Peyer's patch (tissue), 4 donors: ENCODE measurements around the gene GSTA5.

Experiments used
- CTCF ChIP-seq, 6 experiments: fragments of 450-650 bp in 4 of 6; fragments of 200-600 bp in 2 of 6; sonication (generic) in 1 of 6; IDR thresholded peaks; one replicate each; pipeline ENCODE4 v1.5.1; 2017 to 2019; ENCODE audit warnings: antibody characterized with exemption in 6 of 6, mild to moderate bottlenecking in 3 of 6, moderate library complexity in 1 of 6
- POLR2A ChIP-seq, 2 donors: fragments of 450-650 bp; IDR thresholded peaks; one replicate each; pipeline ENCODE4 v1.5.1; 2017; ENCODE audit warnings: antibody characterized with exemption in 2 of 2, mild to moderate bottlenecking in 2 of 2, moderate library complexity in 2 of 2

DNA sequence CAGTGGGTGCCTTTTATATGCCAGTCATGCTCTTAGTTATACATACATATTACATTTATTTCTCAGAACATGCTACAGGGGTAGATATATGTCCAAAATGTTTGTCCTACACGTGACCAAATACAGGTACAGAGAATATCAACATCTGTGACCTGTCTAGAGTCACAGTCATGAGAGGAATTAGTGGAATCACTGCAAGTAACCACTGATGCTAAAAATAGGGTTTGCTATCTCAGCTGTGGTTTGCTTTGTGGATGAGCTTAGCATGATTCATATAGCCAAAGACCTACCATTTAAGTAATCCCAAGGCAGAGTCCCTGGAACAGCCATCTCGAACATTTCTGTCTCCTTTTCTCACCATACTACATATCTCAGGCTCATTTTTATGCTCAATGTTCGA lies 36.6 kb upstream of the GSTA5 start:
- TF ChIP-seq CTCF (IDR thresholded peaks at IDR 0.05), result no peak
- TF ChIP-seq POLR2A (IDR thresholded peaks at IDR 0.05), result no peak
